A172 (cell line): ENCODE data around the gene DEK. TPM values are rescaled to one million over a fixed set of nuclear protein-coding genes. Genes with fewer than 3 reads are reported as not detected.
A peak's percentile ranks its signal among the peaks of the same experiment; 100 is the strongest.

Experiments used
- DNase-seq: peaks from one replicate; pipeline ENCODE4 v3.0.0-alpha.2; 2015; ENCODE audit warnings: low spot score
- total RNA-seq: library from RNA; depleted of rRNA; stranded (reverse); fragments of >200 nt; shearing (Covaris generic); gene quantifications from 2 replicates; pipeline ENCODE4 v1.2.3, GENCODE V29; 2014

The DEK gene
- total RNA-seq, 1 experiment from 2014 or later = 213 TPM

DNA sequence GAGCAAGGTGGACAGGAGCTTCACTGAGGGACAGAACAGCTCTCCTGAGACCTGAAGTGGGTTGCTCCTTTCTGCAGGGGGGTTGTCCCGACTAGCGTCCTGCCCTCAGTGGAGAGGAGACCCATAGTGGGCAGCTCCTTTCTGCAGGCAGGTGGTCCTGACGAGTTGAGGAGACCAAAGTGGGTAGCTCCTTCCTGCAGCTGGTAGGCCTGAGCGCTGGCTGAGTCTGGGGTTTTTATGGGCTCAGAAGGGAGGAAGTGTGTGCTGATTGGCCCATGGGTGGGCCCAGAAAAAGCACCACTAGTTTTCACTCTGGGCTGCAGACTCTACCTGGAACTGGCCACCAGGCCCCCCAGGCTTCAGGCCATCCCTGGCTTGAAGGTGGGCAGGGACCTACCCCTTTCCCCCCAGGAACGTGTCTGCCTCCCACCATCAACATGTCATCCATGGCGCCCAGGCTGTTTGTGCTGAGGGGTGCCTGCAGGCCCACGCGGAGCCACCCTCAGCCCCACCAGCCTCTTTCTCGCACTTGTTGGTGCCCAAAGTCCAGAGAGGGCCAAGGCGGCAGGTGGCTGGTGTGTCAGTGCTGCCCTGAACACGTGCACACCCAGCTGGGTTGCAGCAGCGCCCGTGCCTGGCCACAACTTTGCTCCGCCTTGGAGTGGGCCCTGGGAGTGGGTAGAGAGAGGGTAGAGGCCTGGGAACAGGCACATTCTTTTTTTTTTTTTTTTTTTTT lies 1.6 kb upstream of the DEK start:
- DNase-seq = no peak

DNA sequence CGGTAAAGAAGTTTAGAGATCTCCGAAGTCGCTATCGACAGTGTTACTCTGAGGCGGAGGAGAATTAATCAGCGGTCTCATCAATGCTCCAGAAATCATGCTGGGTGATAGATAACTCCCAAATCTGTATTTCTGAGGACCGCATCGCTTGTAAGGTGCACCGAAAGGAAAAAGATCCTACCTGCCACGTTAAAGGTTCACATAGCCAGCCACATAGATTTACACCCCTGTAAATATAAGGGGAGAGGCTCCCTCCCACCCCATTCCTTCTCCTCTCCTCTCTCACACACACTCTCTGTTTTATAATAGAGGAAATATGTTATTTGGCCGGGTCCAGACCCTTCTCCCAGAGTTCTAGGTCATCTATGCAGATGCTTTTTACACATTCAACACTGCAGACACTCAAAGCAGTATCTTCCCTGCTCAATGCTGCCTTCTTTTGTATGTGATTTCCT lies 620 bp upstream of the DEK start:
- no peak for DNase-seq

DNA sequence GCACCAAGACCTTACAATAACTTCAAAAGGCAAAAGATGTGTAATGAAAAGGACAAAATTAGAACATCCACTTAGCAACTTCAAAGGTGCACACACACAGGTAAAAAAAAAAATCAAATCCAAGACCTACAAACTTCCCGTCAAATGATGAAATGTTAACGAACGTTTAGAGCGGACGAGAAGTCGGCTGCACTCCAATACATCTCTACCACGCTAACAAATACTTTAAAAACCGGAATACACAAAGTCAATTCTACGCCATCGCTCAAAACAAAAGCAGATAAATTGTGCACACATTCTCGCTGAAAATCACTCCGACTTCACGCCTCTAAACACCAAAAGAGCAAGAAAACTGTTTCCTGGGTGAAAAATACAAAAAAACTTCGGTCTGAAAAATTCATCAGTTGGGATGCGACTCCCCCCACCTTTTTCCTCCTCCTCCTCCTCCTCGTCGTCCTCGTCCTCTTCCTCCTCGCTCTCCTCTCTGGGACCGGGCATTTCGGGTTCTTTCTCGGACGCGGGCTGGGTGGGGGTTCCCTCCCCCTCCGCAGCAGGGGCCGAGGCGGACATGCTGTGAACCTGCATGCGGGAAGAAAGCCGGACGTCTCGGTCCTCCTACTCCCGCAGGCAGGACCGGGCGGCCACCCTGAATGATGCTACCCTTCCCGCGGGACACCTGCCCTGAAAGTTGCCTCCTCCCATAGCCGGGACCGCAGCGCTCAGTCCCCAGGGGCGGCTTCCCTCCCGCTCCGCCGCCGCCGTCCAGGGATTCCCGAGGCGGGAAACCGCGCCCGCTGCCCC lies 712 bp downstream of the DEK start:
- DNase-seq = peak; percentile 24

DNA sequence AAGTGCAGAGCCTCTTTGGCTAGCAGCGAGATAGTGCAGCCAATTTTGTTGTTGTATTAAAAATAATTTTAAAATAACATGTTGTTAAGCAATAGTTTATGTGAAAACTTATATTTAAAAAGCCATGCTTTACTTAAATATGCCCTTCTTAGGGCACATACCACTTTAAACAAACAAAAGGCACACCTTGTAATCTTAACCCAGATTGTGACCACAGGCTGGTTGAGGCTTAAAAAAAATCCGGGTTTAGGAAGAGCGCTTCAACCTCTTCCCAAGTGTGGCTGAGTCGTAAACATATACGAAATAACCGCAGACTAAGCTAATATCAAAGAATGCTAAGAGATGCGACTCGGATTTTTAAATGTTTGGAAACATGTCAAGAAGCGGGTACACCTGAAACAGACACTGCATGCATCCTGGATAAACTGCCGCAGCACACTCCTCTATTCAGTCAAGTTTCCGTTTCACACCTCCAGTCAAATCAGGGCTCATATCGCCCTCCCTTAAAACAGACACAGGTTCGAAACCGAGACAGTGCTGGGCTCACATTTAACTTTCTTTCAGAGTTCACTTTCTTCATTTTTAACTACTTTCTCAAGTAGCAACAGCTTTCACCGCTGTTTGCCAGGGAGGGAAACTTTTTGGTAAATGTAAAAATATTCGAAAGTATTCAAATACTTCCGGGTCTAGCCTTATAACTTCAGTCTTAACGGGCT lies 1.5 kb downstream of the DEK start:
- DNase-seq = no peak

DNA sequence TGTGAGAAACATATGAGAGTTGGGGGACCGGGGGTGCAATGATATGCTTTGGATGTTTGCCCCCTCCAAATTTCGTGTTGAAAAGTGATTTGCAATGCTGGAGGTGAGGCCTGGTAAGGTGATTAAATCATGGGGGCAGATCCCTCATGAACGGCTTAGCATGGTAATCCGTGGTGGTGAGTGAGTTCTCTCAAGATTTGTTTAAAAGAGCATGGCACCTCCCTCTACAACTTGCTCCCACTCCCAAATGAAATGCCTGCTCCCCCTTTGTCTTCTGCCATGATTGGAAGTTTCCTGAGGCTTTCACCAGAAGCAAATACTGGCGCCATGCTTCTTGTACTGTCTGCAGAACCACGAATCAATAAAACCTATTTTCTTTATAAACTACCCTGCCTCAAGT lies 2.5 kb downstream of the DEK start:
- no peak for DNase-seq

DNA sequence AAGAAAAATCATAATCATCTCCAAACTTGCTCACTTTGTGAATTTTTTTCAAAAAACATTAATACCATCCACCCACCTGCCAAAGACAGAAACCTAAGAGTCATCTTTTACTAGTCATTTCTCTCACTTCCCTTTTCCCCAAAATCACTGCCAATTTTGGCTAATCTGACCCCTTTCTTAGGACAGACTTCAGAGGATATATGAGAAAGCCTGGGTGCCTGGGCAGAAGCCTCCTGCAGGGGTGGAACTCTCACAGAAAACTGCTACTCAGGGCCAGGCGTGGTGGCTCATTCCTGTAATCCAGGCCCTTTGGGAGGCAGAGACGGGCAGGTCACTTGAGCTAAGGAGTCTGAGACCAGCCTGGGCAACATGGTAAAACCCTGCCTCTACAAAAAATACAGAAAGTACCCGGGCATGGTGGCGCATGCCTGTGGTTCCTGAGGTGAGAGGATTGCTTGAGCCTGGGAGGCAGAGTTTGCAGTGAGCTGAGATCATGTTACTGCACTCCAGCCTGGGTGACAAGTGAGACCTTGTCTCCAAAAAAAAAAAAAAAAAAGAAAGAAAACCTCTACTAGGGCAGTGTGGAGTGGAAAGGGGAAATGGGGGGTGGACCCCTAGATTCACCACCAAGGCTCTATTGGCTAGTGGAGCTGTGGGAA lies 3.8 kb downstream of the DEK start:
- DNase-seq = peak; percentile 34

DNA sequence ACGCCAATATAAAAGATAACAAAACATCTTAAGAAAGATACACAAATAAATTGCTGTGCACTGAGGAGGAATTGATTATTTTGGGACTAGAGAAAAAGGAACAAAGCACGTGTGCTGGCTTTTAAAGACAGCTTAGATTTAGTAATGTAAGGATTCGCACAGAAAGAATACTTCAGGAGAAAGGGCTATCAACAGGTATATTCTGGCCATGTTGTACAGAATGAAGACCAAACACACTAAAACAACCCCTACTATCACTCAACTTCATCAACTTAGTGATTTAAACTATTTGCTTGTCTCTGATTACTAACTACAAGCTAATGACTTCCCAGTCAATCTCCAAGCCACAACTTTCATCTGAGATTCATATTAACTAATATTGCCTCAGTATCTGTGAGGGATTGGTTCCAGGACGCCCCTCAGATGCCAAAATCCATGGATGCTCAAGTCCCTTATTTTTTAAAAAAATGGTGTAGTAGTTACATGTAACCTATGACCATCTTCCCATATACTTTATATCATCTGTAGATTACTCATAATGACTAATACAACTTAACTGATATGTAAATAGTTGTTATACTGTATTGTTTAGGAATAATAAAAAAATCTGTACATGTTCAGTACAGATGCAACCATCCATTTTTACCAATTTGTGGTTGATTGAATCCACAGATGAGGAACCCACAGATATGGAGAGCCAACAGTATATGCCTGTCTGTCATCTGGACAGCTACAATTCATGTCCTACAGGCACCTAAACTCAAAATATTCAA lies 4.5 kb downstream of the DEK start:
- DNase-seq = no peak

DNA sequence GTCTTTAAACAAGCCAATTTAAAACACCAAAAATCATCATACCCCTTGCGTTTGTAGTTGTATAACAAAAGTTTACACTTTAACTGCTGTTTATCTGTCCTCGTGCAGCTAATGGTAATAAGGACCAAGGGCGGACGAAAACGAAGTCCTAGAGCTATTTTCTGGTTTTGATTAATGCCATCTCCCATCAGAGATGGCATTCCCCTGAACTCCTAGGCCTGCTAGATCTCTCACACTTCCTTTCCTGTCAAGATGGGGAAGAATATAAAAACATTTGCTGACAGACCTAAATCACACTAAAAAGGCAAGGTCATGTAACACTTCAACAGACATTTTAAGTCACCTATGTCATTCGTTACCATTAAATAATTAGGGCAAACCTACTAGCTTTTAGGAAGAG lies 9.5 kb downstream of the DEK start:
- DNase-seq = no peak

DNA sequence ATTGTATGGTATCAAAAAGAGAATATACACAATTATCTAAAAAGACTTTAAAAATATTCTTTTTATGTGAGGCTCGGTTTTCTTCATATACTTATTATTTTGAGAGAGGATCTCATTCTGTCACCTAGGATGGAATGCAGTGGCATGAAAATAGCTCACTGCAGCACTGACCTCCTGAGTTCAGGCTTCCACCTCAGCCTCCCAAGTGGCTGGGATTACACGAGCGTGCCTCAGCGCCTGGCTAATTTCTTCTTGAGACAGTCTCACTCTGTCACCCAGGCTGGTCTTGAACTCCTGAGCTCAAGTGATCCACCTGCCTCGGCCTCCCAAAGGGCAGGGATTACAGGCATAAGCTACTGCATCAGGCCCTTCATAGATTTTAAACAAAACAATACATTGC lies 10.7 kb downstream of the DEK start:
- no peak for DNase-seq

DNA sequence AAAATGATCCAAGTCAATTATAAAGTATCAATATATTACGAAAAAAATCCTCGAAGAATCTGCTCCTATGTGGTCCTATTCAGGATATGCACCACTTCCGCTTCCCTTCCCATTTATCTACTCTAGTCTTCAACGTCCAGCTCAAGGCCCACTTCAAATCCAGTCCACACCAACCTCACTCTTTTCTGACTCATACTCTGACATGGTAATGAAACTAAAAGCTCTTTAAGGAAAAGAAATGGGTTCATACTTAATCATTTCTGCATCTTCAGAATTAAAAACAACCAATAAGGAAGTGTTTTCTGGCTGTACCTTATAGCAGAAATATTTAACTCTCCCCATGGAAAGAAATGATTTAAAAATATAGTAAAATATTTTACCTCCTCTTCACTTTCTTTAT lies 15.1 kb downstream of the DEK start:
- no peak for DNase-seq

DNA sequence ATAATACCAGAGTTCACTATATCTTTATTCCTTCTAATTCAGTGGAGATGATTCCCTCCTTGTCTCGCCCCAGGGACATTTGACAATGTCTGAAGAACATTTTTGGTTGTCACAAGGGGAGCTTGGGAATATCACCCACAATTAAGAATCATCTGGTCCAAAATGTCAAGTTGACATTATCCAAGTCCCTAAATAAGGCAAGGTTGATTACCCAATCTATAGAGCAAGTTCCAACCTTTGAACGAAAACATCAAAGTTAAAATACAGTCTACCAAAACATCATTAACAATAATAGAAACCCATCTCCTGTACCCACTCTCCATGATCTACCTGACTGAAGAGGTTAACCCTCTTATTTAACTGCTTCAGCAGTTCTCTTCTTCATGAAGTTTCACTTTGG lies 15.6 kb downstream of the DEK start:
- no peak for DNase-seq

DNA sequence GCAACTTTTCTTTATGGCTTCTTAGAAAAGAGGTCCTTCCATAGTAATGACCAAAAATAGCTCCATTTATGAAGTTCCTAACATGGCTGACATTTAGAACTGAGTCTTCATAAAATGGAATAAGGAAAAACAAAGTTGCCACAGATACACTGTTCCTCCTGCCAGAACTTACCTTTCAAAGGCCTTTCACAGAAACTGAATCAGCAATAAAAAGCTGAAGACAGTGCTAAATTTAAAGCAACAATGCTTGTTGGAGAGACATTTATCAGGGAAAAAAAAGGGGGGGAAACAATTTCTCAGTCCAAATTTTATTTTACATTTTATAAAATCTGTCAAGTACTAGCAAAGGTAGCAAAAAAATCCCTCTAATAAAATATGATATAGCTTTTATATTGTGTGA lies 17.3 kb downstream of the DEK start:
- DNase-seq = no peak

DNA sequence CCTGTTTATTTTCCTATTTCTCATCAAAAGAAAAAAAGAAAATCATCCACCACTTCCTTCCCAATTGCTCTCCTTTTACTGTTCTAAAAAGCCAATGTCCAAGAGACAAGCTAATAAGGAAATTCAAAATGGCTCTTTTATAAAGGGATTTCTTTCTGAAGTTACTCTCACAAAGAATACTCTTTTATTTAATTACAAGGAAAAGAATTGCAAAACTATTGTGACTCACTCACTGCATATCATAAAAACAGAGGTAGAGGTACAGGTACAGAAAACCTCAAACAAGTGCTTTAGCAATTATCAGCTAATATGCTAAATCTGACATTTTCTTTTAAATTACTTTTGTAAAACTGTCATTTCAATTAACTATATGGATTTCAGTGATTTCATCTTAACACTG lies 18.1 kb downstream of the DEK start:
- no peak for DNase-seq

DNA sequence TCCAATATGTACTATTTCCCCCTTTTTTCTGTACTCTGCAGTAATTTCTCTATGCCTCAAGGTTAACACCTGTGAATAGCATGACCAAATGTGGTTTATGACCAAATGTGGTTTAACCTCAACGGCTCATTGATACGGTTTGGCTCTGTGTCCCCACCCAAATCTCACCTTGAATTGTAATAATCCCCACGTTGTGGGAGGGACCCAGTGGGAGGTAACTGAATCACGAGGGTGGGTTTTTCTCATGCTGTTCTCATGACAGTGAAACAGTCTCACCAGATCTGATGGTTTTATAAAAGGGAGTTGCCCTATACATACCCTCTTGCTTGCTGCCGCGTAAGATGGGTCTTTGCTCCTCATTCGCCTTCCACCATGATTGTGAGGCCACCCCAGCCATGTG lies 18.7 kb downstream of the DEK start:
- no peak for DNase-seq

DNA sequence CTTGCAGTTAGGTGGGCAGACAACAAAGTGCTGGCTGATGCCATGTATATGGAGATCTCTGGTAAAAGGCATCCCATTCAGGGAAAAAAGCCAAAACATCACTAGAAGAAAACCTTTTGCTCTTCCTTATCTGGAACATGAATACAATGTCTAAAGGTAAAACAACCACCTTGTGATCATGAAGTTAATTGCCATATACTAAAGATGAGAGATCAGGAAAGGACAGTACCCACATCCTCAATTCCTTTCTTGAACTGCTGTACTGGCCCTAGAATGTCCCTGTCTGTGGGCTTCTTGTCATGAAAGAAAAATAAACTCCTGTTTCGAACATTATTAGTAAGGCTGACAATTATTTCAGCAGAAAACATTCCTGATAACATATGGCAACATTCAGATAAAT lies 19.3 kb downstream of the DEK start:
- DNase-seq = no peak

DNA sequence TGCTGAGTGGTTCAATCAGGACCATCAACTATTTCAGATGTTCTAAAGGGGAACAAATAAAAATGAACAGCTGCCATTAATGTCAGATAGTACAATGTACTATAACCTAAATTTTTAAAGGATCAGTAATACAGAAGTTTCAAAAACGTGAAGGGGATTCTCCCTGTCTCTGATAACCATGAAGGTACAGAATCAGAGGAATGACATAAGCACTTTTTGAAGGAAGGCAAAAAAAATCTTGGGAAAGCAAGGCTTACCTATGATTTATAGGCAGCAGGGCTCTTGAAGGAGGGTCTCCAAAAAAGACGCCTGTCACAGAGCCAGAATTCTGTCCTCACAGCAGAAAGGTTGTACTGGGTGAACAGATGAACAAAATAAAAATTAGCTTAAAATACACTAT lies 20.1 kb downstream of the DEK start:
- no peak for DNase-seq

DNA sequence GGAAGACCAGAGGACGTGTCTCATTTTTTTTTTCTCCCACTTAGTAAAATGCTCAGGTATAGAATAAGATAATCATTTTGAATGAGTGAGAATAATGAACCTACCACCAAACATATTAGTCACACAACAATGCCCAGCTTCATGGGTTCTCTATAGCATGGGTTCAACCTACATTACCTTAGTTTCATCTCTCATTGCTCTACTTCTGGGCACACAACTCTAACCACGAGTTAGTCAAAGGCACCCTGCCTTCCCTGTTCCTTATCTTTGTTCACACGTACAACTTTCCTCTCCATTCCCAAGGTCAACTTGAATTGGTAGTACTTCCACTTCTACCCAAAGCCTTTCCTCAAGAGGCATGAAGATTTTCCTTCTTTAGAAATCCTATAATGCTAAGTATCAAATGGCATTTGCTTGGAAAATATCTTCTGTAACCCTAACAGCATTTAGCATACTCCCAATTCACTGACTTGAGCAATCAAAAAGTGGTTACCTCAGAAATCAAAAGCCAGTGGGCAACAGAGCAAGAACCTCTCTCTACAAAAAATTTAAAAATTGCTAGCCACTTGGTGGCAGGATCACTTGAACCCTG lies 20.9 kb downstream of the DEK start:
- no peak for DNase-seq

DNA sequence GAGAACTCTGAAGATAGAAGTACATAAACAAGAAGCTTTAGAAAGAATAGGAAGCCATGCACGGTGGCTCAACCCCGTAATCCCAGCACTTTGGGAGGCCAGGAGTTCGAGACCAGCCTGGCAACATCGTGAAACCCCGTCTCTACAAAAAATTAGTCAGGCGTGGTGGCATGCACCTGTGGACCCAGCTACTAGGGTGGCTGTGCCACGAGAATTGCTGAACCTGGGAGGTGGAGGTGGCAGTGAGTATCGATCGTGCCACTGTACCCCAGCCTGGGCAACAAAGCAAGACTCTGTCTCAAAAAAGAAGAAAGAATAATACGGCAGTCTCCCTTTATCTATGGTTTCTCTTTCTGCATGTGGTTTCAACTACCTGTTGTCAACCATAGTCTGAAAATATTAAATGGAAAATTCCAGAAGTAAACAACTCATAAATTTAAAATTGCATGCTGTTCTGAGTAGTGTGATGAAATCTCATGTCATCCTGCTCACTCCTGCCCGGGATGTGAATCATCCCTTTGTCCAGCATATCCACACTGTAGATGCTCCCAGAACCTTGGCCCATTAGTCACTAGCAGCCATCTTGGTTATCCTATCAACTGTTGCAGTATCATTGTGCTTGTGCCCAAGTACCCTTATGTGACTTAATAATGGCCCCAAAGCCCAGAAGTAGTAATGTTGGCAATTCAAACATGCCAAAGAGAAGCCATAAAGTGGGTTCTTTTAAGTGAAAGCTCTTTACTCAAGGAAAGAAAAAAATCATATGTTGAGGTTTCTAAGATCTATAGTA lies 22.1 kb downstream of the DEK start:
- DNase-seq = peak; percentile 84

DNA sequence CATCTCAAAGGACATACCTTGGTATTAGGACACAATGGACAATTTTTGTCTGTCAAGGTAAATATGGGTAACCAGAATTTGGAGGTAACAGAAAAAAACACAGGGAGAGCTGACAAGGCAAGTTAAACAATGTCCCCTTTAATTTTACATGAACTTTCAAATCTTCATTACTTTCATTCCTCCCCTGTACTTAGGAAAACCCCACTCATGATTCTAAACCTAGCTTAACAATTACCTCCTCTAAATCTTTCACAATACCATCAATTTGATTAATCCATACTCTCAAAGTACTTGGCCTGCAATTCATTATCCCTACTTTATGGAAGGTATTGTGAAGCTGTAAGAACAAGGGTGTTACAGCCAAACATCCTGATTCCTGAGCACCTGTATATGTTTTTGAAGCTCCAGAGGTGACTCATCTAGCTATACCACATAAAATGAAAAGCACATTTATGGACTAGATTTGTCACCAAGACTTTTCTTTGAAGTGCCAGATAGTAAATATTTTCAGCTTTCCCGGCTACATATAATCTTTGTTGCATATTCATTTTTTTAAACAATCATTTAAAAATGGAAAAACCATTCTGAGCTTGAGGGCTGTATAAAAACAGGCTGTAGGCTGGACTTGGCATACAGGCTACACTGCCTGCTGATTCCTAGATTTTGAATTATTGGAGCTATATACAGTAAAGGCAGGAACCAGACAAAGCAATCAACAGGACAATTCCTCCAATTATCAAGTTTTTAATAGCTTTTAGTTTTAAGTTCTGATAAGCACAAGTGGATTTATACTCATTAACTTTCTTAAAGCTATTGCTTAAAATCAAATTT lies 22.9 kb downstream of the DEK start:
- peak; percentile 35 for DNase-seq
